22Rv1 (cell line): ENCODE results near the gene NADSYN1.

ENCODE experiments used
- ZFX ChIP-seq: fragments of 450-650 bp; IDR thresholded peaks from 2 replicates; pipeline ENCODE4 v1.6.1; 2017; ENCODE audit warnings: antibody characterized with exemption, borderline replicate concordance
- TF ChIP-seq, protein P1 (sequence below): fragments of 450-650 bp; IDR thresholded peaks from 2 replicates; pipeline ENCODE4 v1.5.1; 2017; ENCODE audit warnings: mild to moderate bottlenecking

DNA sequence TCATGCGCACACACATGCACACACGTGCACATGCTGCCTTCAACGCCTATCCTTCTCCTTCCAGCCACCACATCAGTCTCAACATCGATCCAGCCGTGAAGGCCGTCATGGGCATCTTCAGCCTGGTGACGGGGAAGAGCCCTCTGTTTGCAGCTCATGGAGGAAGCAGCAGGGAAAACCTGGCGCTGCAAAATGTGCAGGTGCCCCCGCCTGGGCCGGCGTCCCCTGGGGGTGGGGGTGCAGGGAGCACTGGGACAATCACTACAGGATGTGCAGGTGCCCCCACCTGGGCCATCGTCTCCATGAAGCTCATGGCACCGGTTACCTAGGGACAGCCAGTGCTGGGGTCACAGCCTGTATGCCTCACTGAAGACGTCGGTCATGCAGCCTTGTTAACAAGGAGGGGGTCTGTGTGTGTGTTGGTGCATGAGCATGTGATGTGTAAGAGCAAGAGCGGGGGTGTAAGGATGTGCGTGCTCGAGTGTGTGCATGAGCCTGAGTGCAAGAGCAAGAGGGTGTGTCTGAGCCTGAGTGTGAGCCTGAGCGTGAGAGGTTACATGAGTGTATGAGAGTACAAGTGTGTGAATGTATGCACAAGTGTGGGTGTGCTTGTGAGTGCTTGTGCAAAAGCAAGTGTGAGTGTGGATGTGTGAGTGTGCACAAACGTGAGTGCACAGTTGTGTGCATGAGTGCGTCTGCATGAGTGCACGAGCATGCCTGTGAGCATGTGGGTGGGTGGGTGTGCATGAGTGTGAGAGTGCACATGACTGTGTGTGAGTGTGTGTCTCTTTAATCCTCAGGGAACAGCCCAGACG lies 31.5 kb downstream of the NADSYN1 start:
- TF ChIP-seq, protein P1, sequence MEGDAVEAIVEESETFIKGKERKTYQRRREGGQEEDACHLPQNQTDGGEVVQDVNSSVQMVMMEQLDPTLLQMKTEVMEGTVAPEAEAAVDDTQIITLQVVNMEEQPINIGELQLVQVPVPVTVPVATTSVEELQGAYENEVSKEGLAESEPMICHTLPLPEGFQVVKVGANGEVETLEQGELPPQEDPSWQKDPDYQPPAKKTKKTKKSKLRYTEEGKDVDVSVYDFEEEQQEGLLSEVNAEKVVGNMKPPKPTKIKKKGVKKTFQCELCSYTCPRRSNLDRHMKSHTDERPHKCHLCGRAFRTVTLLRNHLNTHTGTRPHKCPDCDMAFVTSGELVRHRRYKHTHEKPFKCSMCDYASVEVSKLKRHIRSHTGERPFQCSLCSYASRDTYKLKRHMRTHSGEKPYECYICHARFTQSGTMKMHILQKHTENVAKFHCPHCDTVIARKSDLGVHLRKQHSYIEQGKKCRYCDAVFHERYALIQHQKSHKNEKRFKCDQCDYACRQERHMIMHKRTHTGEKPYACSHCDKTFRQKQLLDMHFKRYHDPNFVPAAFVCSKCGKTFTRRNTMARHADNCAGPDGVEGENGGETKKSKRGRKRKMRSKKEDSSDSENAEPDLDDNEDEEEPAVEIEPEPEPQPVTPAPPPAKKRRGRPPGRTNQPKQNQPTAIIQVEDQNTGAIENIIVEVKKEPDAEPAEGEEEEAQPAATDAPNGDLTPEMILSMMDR, result no peak
- TF ChIP-seq ZFX, result no peak
